Spleen (tissue), 11 donors: ENCODE data around the gene FRMPD3. TPM values are rescaled to one million over a fixed set of nuclear protein-coding genes. Genes with fewer than 3 reads are reported as not detected.

Source experiments
- DNase-seq: peaks from one replicate; pipeline ENCODE4 v3.0.0-alpha.2; 2020
- H3K27ac ChIP-seq, 8 donors: fragments of 200-600 bp; sonication (generic) in 7 of 8; 1 replicate in 4 of 8; 2 replicates in 4 of 8; pipeline versions ENCODE4 v1.5.0 to v1.8.0; 2016 to 2021; ENCODE audit warnings: inconsistent platforms in 4 of 8, mild to moderate bottlenecking in 4 of 8, moderate library complexity in 1 of 8
- H3K27me3 ChIP-seq, 7 donors: fragments of 200-600 bp; sonication (generic) in 6 of 7; replicated peaks in 1 of 7; 1 replicate in 4 of 7; 2 replicates in 3 of 7; pipeline versions ENCODE4 v1.5.0 to v1.8.0; 2016 to 2021; ENCODE audit warnings: inconsistent platforms in 3 of 7, mild to moderate bottlenecking in 1 of 7
- H3K36me3 ChIP-seq, 6 donors: fragments of 200-600 bp; sonication (generic) in 5 of 6; 1 replicate in 4 of 6; 2 replicates in 2 of 6; pipeline versions ENCODE4 v1.5.0 to v1.8.0; 2016 to 2021; ENCODE audit warnings: inconsistent platforms in 2 of 6
- H3K4me1 ChIP-seq, 6 donors: fragments of 200-600 bp; sonication (generic) in 5 of 6; 1 replicate in 3 of 6; 2 replicates in 3 of 6; pipeline versions ENCODE4 v1.5.0 to v1.8.0; 2016 to 2021; ENCODE audit warnings: inconsistent platforms in 3 of 6
- H3K4me3 ChIP-seq, 8 donors: fragments of 200-600 bp; sonication (generic) in 7 of 8; 1 replicate in 4 of 8; 2 replicates in 4 of 8; pipeline versions ENCODE4 v1.5.0 to v1.8.0; 2016 to 2021; ENCODE audit warnings: inconsistent platforms in 4 of 8, mild to moderate bottlenecking in 4 of 8, moderate library complexity in 2 of 8
- H3K9me3 ChIP-seq, 8 donors: fragments of 200-600 bp; sonication (generic) in 7 of 8; 1 replicate in 4 of 8; 2 replicates in 4 of 8; pipeline versions ENCODE4 v1.5.0 to v1.8.0; 2016 to 2021; ENCODE audit warnings: inconsistent platforms in 4 of 8
- CTCF ChIP-seq, 11 experiments: fragments of 200-600 bp in 7 of 11; fragments of 450-650 bp in 4 of 11; sonication (generic) in 4 of 11; IDR thresholded peaks in 8 of 11; conservative IDR thresholded peaks in 3 of 11; 1 replicate in 7 of 11; 2 replicates in 4 of 11; pipeline versions ENCODE4 v1.4.0 to v1.8.0; 2016 to 2021; ENCODE audit warnings: antibody characterized with exemption in 11 of 11, inconsistent platforms in 4 of 11, mild to moderate bottlenecking in 1 of 11
- POLR2A ChIP-seq, 3 donors: fragments of 450-650 bp; IDR thresholded peaks; one replicate each; pipeline ENCODE4 v1.5.1; 2017; ENCODE audit warnings: antibody characterized with exemption in 3 of 3, mild to moderate bottlenecking in 1 of 3
- POLR2AphosphoS5 ChIP-seq, 3 donors: sonication (generic); formaldehyde crosslinking; IDR thresholded peaks; one replicate each; pipeline ENCODE4 v1.5.1; 2017; ENCODE audit warnings: antibody characterized with exemption in 3 of 3
- WGBS, 5 donors: extraction: QIAGEN DNeasy Blood & Tissue Kit in 3 of 5; methylation state at CpG; one replicate each; pipeline versions ENCODE4 v1.1.5 to v1.1.7; 2013 to 2018; 5-methylcytosine and 5-hydroxymethylcytosine counted together
- intact Hi-C: fragments of 100-400 bp; cut with DNase I; formaldehyde crosslinking; loops from one replicate; pipeline ENCODE4 v1.15.0; 2023; ENCODE audit warnings: low total_unique reads
- polyA plus RNA-seq, 3 donors: library from polyadenylated mRNA; stranded (reverse); fragments of 200-250 nt; gene quantifications; one replicate each; pipeline ENCODE4 v1.2.1, GENCODE V29; 2013
- total RNA-seq, 7 donors: library from RNA; depleted of rRNA in 3 of 7; stranded (reverse); fragments of >200 nt in 3 of 7; fragmentation: NEBNext Ultra II Directional in 4 of 7; extraction: Animal tissue kit (Norgen Biotek cat#: 25700) in 4 of 7; gene quantifications; one replicate each; pipeline versions ENCODE4 v1.1.0 to v1.2.1, GENCODE V29; 2016 to 2021
- donor health status: healthy with polysubstance abuse.
- donor health status: DM: no; HTN: no; CAD: no; lungs with moderate emphysema.
- donor health status: DM: no; HTN: no; CAD: no.
- donor health status: Bipolar disorder and iron deficiency.
- donor health status: healthy.
- donor health status: DM: no; HTN: no; CAD: no.
- donor health status: DM: yes; HTN: yes; CAD: no.

FRMPD3 gene
- total and polyA plus RNA-seq, 10 donors, result 0.03 to 0.51 (median 0.28) TPM

GRCh38 chrX:107477406-107477805 lies 28.0 kb downstream of the FRMPD3 start:
- H3K4me1 ChIP-seq, result no peaks in the 10 kb centered on the region
- no peaks in the 10 kb centered on the region for H3K9me3 ChIP-seq
- intact Hi-C loops, result no loop called here
- peaks cover 0 to 29% (median 0%) of the 10 kb centered on the region in 7 donors for H3K27me3 ChIP-seq
- TF ChIP-seq CTCF (IDR thresholded peaks at IDR 0.05 in 8 of 11, conservative IDR thresholded peaks at IDR 0.05 in 3 of 11) (no peak), POLR2A (IDR thresholded peaks at IDR 0.05) (no peak), POLR2AphosphoS5 (IDR thresholded peaks at IDR 0.05) (no peak)
- no peaks in the 10 kb centered on the region for H3K36me3 ChIP-seq
- H3K4me3 ChIP-seq, result no peak overlapping the region
- DNase-seq, result no peak
- WGBS, 5 donors, result 64 to 100% (median 70%) methylated on average over 2 to 4 of the region's 4 CpGs
- no peak overlapping the region for H3K27ac ChIP-seq

- H3K27ac ChIP-seq, result no peak overlapping the region
- no peak for DNase-seq
- H3K27me3 ChIP-seq, result peaks cover 0 to 32% (median 0%) of the 10 kb centered on the region in 7 donors
- no peak overlapping the region for H3K4me3 ChIP-seq
- no peaks in the 10 kb centered on the region for H3K4me1 ChIP-seq
- no peaks in the 10 kb centered on the region for H3K9me3 ChIP-seq
- intact Hi-C loops, result no loop called here
- no peaks in the 10 kb centered on the region for H3K36me3 ChIP-seq
- WGBS, 5 donors, result 62 to 91% (median 80%) methylated on average over 3 to 5 of the region's 5 CpGs
- no peak for TF ChIP-seq POLR2AphosphoS5 (IDR thresholded peaks at IDR 0.05)
- TF ChIP-seq CTCF (IDR thresholded peaks at IDR 0.05 in 8 of 11, conservative IDR thresholded peaks at IDR 0.05 in 3 of 11), result no peak
- no peak for TF ChIP-seq POLR2A (IDR thresholded peaks at IDR 0.05)
These were observed 30.8 kb downstream of the FRMPD3 start for GRCh38 chrX:107480272-107480671.

- H3K36me3 ChIP-seq, result no peaks in the 10 kb centered on the region
- H3K4me3 ChIP-seq, result no peak overlapping the region
- DNase-seq, result no peak
- H3K27me3 ChIP-seq, result peaks cover 0 to 30% (median 0%) of the 10 kb centered on the region in 7 donors
- intact Hi-C loops, result no loop called here
- H3K4me1 ChIP-seq, result no peaks in the 10 kb centered on the region
- H3K27ac ChIP-seq, result no peak overlapping the region
- H3K9me3 ChIP-seq, result no peaks in the 10 kb centered on the region
- no peak for TF ChIP-seq CTCF (IDR thresholded peaks at IDR 0.05 in 8 of 11, conservative IDR thresholded peaks at IDR 0.05 in 3 of 11)
- TF ChIP-seq POLR2AphosphoS5 (IDR thresholded peaks at IDR 0.05), result no peak
- TF ChIP-seq POLR2A (IDR thresholded peaks at IDR 0.05), result no peak
- WGBS, 5 donors, result 60 to 81% (median 64%) methylated on average over 3 of the region's 3 CpGs
These were observed 32.6 kb downstream of the FRMPD3 start for GRCh38 chrX:107482046-107482445.

- intact Hi-C loops, result no loop called here
- 44 to 100% (median 68%) methylated on average over 1 to 8 of the region's 8 CpGs for WGBS, 5 donors
- no peak for DNase-seq
- Histone ChIP-seq H3K4me1 (no peaks in the 10 kb centered on the region), H3K9me3 (no peaks in the 10 kb centered on the region), H3K36me3 (no peaks in the 10 kb centered on the region), H3K4me3 (no peak overlapping the region), H3K27me3 (peaks cover 0 to 15% (median 0%) of the 10 kb centered on the region in 7 donors), H3K27ac (no peak overlapping the region)
- TF ChIP-seq POLR2AphosphoS5 (IDR thresholded peaks at IDR 0.05), result no peak
- no peak for TF ChIP-seq CTCF (IDR thresholded peaks at IDR 0.05 in 8 of 11, conservative IDR thresholded peaks at IDR 0.05 in 3 of 11)
- TF ChIP-seq POLR2A (IDR thresholded peaks at IDR 0.05), result no peak
These were observed 34.7 kb downstream of the FRMPD3 start for GRCh38 chrX:107484002-107484726.
